Measurements from ENCODE around the gene ZFP57. TPM values are rescaled to one million over a fixed set of nuclear protein-coding genes. Genes with fewer than 3 reads are reported as not detected.

ZFP57 gene
- total RNA-seq, 1 donor from 2014 or later: 5.5 TPM

GRCh38 chr6:29727637-29728036 lies 46.7 kb upstream of the ZFP57 start:
- intact Hi-C loops (cut with micrococcal nuclease): no loop called here
- Mint-ChIP-seq H3K9me3 (no peaks in the 10 kb centered on the region), H3K4me1 (peaks cover 72% of the 10 kb centered on the region), H3K4me3 (peak overlapping the region; percentile 17), H3K27me3 (no peaks in the 10 kb centered on the region), H3K36me3 (ENCODE audit: low read depth) (peaks cover 58% of the 10 kb centered on the region), H3K27ac (peak overlapping the region; percentile 32)
- ChIA-PET POLR2A (interaction anchor here (0.7 to 4.4 kb wide), 10 partner anchors 8 to 237 kb away, joined by 3 to 31 read pairs (median 3); no protein-coding TSS in a partner anchor), CTCF (interaction anchor here (0.9 to 1.5 kb wide), 3 partner anchors 11 to 77 kb away, joined by 3 to 5 read pairs (median 4); no protein-coding TSS in a partner anchor)
- TF ChIP-seq, protein P1, sequence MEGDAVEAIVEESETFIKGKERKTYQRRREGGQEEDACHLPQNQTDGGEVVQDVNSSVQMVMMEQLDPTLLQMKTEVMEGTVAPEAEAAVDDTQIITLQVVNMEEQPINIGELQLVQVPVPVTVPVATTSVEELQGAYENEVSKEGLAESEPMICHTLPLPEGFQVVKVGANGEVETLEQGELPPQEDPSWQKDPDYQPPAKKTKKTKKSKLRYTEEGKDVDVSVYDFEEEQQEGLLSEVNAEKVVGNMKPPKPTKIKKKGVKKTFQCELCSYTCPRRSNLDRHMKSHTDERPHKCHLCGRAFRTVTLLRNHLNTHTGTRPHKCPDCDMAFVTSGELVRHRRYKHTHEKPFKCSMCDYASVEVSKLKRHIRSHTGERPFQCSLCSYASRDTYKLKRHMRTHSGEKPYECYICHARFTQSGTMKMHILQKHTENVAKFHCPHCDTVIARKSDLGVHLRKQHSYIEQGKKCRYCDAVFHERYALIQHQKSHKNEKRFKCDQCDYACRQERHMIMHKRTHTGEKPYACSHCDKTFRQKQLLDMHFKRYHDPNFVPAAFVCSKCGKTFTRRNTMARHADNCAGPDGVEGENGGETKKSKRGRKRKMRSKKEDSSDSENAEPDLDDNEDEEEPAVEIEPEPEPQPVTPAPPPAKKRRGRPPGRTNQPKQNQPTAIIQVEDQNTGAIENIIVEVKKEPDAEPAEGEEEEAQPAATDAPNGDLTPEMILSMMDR (IDR thresholded peaks at IDR 0.05): no peak
- ATAC-seq (ENCODE audit: low read depth) (no peak), DNase-seq (no peak)

DNA sequence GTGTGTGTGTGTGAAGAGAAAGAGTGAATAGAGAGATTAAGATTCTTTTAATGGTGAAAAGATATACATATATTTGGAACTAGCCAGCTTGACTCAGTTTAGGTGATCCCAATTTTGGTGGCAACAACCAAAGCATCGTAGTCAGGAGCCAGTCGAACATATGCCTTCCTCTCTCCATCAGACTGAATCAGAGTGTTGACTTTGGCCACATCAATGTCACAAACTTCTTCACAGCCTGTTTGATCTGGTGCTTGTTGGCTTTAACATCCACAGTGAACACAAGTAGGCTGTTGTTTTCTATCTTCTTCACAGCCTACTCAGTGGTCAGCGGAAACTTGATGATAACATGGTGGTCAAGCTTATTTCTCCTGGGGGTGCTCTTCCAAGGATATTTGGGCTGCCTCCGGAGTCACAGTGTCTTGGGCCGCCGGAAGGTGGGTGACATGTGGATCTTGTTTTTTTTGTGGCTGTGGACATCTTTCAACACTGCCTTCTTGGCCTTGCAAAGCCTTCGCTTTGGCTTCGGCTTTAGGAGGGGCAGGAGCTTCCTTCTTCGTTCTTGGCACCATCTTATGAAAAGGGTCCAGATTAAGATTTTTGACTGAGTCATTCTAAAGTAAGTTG lies 45.7 kb upstream of the ZFP57 start:
- TF ChIP-seq, protein P1 (IDR thresholded peaks at IDR 0.05): no peak
- POLR2A ChIA-PET: interaction anchor here (0.6 to 4.4 kb wide), 8 partner anchors 9 to 334 kb away, joined by 3 to 31 read pairs (median 8); partner anchors contain the start of gene POLR1H
- Mint-ChIP-seq H3K27me3 (no peaks in the 10 kb centered on the region), H3K4me1 (peaks cover 79% of the 10 kb centered on the region), H3K9me3 (no peaks in the 10 kb centered on the region), H3K4me3 (peak overlapping the region; percentile 59), H3K27ac (peak overlapping the region; percentile 51), H3K36me3 (ENCODE audit: low read depth) (peaks cover 58% of the 10 kb centered on the region)
- DNase-seq: no peak
- intact Hi-C loops (cut with micrococcal nuclease): no loop called here
- no peak for ATAC-seq (ENCODE audit: low read depth)
- CTCF ChIA-PET: interaction anchor here (1.5 to 2.0 kb wide), 2 partner anchors 12 to 73 kb away, joined by 5 read pairs; no protein-coding TSS in a partner anchor

DNA sequence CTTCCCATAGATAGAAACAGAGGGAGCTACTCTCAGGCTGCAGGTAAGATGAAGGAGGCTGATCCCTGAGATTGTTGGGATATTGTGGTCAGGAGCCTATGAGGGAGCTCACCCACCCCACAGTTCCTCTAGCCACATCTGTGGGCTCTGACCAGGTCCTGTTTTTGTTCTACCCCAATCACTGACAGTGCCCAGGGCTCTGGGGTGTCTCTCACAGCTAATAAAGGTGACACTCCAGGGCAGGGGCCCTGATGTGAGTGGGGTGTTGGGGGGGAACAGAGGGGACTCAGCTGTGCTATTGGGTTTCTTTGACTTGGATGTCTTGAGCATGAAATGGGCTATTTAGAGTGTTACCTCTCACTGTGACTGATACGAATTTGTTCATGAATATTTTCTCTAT lies 45.0 kb upstream of the ZFP57 start:
- ChIA-PET CTCF (interaction anchor here (0.7 to 2.0 kb wide), 4 partner anchors 10 to 76 kb away, joined by 3 to 5 read pairs (median 4); no protein-coding TSS in a partner anchor), POLR2A (interaction anchor here (1.2 to 4.4 kb wide), 4 partner anchors 10 to 335 kb away, joined by 3 to 31 read pairs (median 11); partner anchors contain the start of gene POLR1H)
- Mint-ChIP-seq H3K9me3 (no peaks in the 10 kb centered on the region), H3K4me1 (peaks cover 77% of the 10 kb centered on the region), H3K36me3 (ENCODE audit: low read depth) (peaks cover 58% of the 10 kb centered on the region), H3K27me3 (no peaks in the 10 kb centered on the region), H3K27ac (peak overlapping the region; percentile 98), H3K4me3 (peak overlapping the region; percentile 94)
- TF ChIP-seq, protein P1 (IDR thresholded peaks at IDR 0.05): no peak
- intact Hi-C loops (cut with micrococcal nuclease): no loop called here
- ATAC-seq (ENCODE audit: low read depth) (no peak), DNase-seq (no peak)

- Mint-ChIP-seq H3K36me3 (ENCODE audit: low read depth) (peaks cover 58% of the 10 kb centered on the region), H3K27me3 (no peaks in the 10 kb centered on the region), H3K9me3 (no peaks in the 10 kb centered on the region), H3K27ac (peak overlapping the region; percentile 98), H3K4me3 (peak overlapping the region; percentile 94), H3K4me1 (peaks cover 71% of the 10 kb centered on the region)
- ChIA-PET CTCF (interaction anchor here (0.7 to 2.0 kb wide), 4 partner anchors 11 to 75 kb away, joined by 3 to 5 read pairs (median 4); no protein-coding TSS in a partner anchor), POLR2A (interaction anchor here (1.3 to 4.4 kb wide), 3 partner anchors 11 to 240 kb away, joined by 3 to 31 read pairs (median 17); no protein-coding TSS in a partner anchor)
- intact Hi-C loops (cut with micrococcal nuclease): loop anchor here (5.0 kb wide), 3 partner anchors 73 to 342 kb away; partner anchors contain the start of genes HLA-A and PPP1R11
- TF ChIP-seq, protein P1 (IDR thresholded peaks at IDR 0.05): no peak
- no peak for ATAC-seq (ENCODE audit: low read depth)
- no peak for DNase-seq
These were observed 44.3 kb upstream of the ZFP57 start for GRCh38 chr6:29724937-29725869.
